Coronary artery (tissue), 2 donors: ENCODE data around the gene EBPL.

Source experiments
- DNase-seq: peaks from one replicate; pipeline ENCODE4 v3.0.0-alpha.2; 2017; ENCODE audit warnings: low spot score
- H3K27ac ChIP-seq, 2 donors: fragments of 200-600 bp; sonication (generic); one replicate each; pipeline ENCODE4 v1.5.1; 2016 to 2019
- H3K4me3 ChIP-seq: fragments of 200-600 bp; sonication (generic); 2 replicates; pipeline ENCODE4 v1.5.1; 2016; ENCODE audit warnings: mild to moderate bottlenecking, moderate library complexity
- TF ChIP-seq, protein P1 (sequence below): fragments of 200-600 bp; sonication (generic); IDR thresholded peaks from one replicate; pipeline ENCODE4 v1.5.1; 2019; ENCODE audit warnings: antibody characterized with exemption

EBPL gene

GRCh38 chr13:49690995-49691784, at the start of gene EBPL:
Gene EBPL (minus strand): TSS chr13:49691486. CDS start chr13:49691424, 62 bp downstream.
- DNase-seq, result peak; percentile 92
- TF ChIP-seq, protein P1, sequence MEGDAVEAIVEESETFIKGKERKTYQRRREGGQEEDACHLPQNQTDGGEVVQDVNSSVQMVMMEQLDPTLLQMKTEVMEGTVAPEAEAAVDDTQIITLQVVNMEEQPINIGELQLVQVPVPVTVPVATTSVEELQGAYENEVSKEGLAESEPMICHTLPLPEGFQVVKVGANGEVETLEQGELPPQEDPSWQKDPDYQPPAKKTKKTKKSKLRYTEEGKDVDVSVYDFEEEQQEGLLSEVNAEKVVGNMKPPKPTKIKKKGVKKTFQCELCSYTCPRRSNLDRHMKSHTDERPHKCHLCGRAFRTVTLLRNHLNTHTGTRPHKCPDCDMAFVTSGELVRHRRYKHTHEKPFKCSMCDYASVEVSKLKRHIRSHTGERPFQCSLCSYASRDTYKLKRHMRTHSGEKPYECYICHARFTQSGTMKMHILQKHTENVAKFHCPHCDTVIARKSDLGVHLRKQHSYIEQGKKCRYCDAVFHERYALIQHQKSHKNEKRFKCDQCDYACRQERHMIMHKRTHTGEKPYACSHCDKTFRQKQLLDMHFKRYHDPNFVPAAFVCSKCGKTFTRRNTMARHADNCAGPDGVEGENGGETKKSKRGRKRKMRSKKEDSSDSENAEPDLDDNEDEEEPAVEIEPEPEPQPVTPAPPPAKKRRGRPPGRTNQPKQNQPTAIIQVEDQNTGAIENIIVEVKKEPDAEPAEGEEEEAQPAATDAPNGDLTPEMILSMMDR, result no peak
- peak within 1 kb of the TSS; percentile 78 to 89 for H3K27ac ChIP-seq

DNA sequence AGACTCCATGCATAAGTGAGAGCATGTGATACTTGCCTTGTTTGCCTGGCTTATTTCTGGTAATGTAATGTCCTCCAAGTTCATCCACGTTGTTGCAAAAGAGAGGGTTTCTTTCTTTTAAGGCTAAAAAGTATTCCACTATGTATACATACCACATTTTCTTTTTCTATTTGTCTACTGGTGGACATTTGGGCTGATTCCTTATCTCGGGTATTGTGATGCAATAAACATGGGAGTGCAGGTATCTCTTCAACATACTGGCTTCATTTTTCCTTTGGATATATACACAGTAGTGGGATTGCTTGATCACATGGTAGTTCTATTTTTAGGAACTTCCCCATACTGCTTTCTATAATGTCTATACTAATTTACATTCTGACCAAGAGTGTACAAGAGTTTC, 49.6 kb upstream of the EBPL start:
- Histone ChIP-seq H3K4me3 (no peak overlapping the region), H3K27ac (no peak overlapping the region)
- TF ChIP-seq, protein P1, result no peak
- no peak for DNase-seq

More at GRCh38 chr13:49690995-49691784, at the start of gene EBPL:
- H3K4me3 ChIP-seq, result peak within 1 kb of the TSS; percentile 97

- no peak overlapping the region for H3K4me3 ChIP-seq
- no peak overlapping the region for H3K27ac ChIP-seq
- TF ChIP-seq, protein P1, result no peak
- DNase-seq, result no peak
Observed at GRCh38 chr13:49739498-49740187, 48.4 kb upstream of the EBPL start.

- TF ChIP-seq, protein P1, result no peak
- no peak for DNase-seq
- H3K27ac ChIP-seq, result no peak overlapping the region
- H3K4me3 ChIP-seq, result no peak overlapping the region
Observed at GRCh38 chr13:49733181-49733951, 42.1 kb upstream of the EBPL start.

GRCh38 chr13:49731766-49732165, 40.5 kb upstream of the EBPL start:
- DNase-seq, result no peak
- no peak overlapping the region for H3K4me3 ChIP-seq
- H3K27ac ChIP-seq, result no peak overlapping the region
- TF ChIP-seq, protein P1, result no peak

DNA sequence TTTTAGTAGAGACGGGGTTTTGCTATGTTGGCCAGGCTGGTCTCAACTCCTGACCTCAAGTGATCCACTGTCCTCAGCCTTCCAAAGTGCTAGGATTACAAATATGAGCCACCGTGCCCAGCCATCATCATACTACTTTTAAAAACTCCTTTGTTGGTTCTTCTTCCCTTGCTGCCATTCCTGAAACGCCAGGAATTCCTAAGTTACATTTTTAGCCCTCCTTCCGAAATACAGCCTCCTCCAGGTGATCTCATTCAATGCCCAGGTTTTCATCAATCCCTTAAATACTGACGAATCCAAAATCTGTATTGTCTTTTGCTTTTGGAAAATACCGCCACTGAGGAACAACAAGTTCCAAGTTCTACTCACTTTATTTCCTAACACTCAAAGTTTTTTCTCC, 25.3 kb upstream of the EBPL start:
- no peak for DNase-seq
- H3K4me3 ChIP-seq, result no peak overlapping the region
- TF ChIP-seq, protein P1, result no peak
- H3K27ac ChIP-seq, result no peak overlapping the region
